Activated T-cell treated with anti-CD3 and anti-CD28 coated beads, Interleukin-2, amount 50 U/mL, for 24 hours (primary cell): ENCODE data around the gene LCN1.

Experiments
- DNase-seq: peaks from one replicate; pipeline ENCODE4 v3.0.0-alpha.2; 2020
- H3K27ac Mint-ChIP-seq: 2 replicates; pipeline ENCODE4 v1.8.0; 2020; ENCODE audit warnings: mild to moderate bottlenecking, mixed read lengths
- H3K27me3 Mint-ChIP-seq: 2 replicates; pipeline ENCODE4 v1.8.0; 2020; ENCODE audit warnings: mixed read lengths
- H3K36me3 Mint-ChIP-seq: 2 replicates; pipeline ENCODE4 v1.8.0; 2020; ENCODE audit warnings: low read depth, mixed read lengths
- H3K4me1 Mint-ChIP-seq: 2 replicates; pipeline ENCODE4 v1.8.0; 2020; ENCODE audit warnings: low read depth, mixed read lengths
- H3K4me3 Mint-ChIP-seq: 2 replicates; pipeline ENCODE4 v1.8.0; 2020; ENCODE audit warnings: mild to moderate bottlenecking, moderate library complexity, mixed read lengths
- H3K9me3 Mint-ChIP-seq: 2 replicates; pipeline ENCODE4 v1.8.0; 2020; ENCODE audit warnings: mixed read lengths

Gene LCN1

DNA sequence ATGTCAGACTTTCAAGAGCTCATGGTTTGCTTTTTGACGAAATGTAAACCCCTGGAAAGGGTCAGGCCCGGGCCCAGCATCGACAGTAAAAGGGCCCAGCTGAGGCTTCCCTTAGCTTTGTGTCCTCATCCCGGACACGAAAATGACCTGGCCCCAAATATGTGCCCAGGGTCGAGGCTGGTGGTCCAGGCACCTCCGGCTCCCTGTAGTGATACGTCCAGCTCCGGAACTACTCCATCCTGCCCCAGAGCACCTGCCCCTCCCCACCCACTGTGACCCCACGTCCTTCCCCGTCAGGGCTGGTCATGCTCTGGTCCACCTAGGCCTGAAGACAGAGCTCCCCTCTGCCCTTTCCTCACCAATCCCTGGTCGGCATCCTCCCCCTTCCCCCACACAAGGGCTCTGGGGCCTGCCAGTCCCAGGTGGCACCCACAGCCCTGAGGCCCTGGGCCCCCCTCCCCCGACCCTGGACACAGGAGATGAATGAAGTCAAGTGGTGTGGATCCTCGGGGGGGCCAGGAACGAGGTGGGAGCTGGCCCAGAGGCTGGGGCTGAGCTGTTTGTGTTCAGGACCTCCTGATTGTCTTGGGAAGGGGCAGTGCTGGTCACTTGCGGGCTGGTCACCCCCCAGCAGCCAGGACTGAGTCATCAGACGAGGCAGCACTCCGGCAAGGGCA is 30.9 kb downstream of the LCN1 start:
- Mint-ChIP-seq H3K9me3 (no peaks in the 10 kb centered on the region), H3K36me3 (no peaks in the 10 kb centered on the region), H3K27ac (no peak overlapping the region), H3K27me3 (peaks cover 3% of the 10 kb centered on the region), H3K4me1 (no peaks in the 10 kb centered on the region), H3K4me3 (no peak overlapping the region)
- no peak for DNase-seq

DNA sequence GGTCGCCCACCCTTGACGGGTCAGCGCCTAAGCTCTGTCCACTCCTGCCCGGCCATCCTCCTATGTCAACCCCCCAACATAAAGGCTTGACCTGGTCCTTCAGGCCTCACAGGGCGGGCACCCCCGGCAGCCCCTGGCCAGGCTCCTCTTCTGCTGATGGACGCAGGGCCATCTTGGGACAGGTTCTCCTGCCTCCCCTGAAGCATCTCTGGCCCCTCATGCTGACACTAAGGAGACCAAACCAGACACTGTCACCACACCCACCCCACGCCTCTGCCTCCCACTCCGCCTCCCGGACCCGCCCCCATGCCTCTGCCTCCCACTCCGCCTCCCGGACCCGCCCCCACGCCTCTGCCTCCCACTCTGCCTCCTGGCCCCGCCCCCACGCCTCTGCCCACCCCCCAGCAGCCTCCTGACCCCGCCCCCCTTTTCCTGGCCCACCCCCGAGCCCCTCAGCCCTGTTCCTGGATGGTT is 31.5 kb downstream of the LCN1 start:
- no peaks in the 10 kb centered on the region for H3K36me3 Mint-ChIP-seq
- peak; percentile 2 for DNase-seq
- no peaks in the 10 kb centered on the region for H3K9me3 Mint-ChIP-seq
- H3K4me1 Mint-ChIP-seq = no peaks in the 10 kb centered on the region
- H3K27me3 Mint-ChIP-seq = peaks cover 3% of the 10 kb centered on the region
- no peak overlapping the region for H3K27ac Mint-ChIP-seq
- H3K4me3 Mint-ChIP-seq = no peak overlapping the region

DNA sequence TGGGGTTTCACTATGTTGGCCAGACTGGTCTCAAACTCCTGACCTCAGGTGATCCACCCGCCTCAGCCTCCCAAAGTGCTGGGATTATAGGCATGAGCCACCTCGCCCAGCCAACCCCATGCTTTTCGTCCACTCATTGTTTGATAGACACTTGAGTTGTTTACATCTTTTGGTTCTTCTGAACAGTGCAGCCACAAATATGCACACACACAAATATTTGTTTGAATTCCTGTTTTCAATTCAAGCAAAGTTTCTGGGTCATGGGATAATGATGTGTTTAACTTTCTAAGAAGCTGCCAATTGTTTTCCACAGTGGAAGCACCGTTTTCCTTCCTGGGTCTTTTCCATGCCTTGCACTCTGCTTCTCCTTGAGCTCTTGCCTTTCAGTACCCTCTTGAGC is 33.5 kb downstream of the LCN1 start:
- no peak for DNase-seq
- Mint-ChIP-seq H3K4me3 (no peak overlapping the region), H3K36me3 (no peaks in the 10 kb centered on the region), H3K27ac (no peak overlapping the region), H3K4me1 (no peaks in the 10 kb centered on the region), H3K27me3 (peaks cover 5% of the 10 kb centered on the region), H3K9me3 (no peaks in the 10 kb centered on the region)

DNA sequence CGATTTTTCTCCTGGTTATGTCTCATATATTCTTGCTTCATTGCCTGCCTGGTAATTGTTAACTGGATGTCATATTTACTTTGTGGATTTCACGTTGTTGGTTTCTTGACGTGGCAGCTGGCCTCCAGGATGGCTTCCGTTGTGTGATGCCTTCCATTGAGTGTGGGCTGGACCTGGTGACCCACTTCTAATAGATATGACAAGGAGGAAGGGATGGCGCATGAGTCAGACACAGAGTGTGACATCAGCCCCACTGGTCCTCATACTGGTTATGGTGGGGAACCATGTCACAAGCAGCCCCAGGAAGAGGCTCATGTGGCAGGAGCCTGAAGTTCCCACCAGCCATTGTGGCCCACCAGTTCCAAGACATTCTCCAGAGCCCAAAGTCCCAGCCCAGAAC is 34.0 kb downstream of the LCN1 start:
- peaks cover 5% of the 10 kb centered on the region for H3K27me3 Mint-ChIP-seq
- H3K4me1 Mint-ChIP-seq = no peaks in the 10 kb centered on the region
- no peaks in the 10 kb centered on the region for H3K9me3 Mint-ChIP-seq
- no peaks in the 10 kb centered on the region for H3K36me3 Mint-ChIP-seq
- no peak overlapping the region for H3K4me3 Mint-ChIP-seq
- H3K27ac Mint-ChIP-seq = no peak overlapping the region
- DNase-seq = no peak

DNA sequence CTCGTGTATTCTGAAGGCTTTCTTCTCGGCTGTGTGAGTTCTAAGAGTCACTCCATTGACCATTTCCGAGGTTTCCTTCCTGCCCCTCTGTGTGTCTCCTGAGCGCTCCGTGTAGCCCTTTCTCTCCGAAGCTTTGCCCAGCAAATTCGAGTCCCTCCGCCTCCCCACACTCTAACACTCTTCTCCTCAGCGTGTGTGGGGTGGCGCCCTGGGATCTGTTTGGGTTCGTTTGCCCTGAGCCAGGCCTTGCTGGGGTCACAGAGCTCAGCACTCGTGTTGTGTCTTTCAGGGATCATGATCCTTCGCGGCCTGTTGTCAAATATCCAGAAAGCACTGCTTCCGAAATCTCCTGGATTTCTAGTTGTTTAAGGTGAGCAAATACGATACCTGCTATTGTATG is 34.7 kb downstream of the LCN1 start:
- Mint-ChIP-seq H3K27me3 (peaks cover 10% of the 10 kb centered on the region), H3K4me1 (no peaks in the 10 kb centered on the region), H3K4me3 (no peak overlapping the region), H3K36me3 (no peaks in the 10 kb centered on the region), H3K9me3 (no peaks in the 10 kb centered on the region), H3K27ac (no peak overlapping the region)
- DNase-seq = no peak

DNA sequence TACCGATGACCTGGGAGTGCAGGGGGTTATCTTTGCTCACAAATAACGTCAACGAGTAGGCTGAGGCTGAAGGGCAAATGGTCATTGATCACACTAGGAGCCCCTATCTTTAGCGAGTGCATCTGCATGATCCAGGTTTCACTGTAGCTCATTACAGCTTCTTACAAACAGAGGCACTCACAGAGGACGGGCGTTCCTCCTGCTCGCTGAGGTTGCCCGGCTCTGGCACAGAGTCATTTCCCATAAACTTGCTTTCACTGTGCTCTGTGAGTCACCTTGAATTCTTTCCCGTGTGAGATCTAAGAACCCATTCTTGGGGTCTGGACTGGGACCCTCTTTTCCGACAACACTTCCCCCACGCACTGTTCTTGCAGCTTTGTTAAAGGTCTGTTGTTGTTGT is 38.4 kb downstream of the LCN1 start:
- no peaks in the 10 kb centered on the region for H3K9me3 Mint-ChIP-seq

GRCh38 chr9:135561391-135562234 is 40.4 kb downstream of the LCN1 start, which contains the start of gene PAEP:
TSS of gene PAEP (plus strand) at chr9:135561756.
- no peaks in the 10 kb centered on the region for H3K9me3 Mint-ChIP-seq
- H3K27me3 Mint-ChIP-seq = peaks cover 32% of the 10 kb centered on the region
- no peak for DNase-seq
- H3K4me1 Mint-ChIP-seq = no peaks in the 10 kb centered on the region
- H3K27ac Mint-ChIP-seq = no peak within 1 kb of the TSS
- H3K4me3 Mint-ChIP-seq = no peak within 1 kb of the TSS
- H3K36me3 Mint-ChIP-seq = no peaks in the 10 kb centered on the region

More for the DNA sequence above, 38.4 kb downstream of the LCN1 start:
- H3K4me1 Mint-ChIP-seq = no peaks in the 10 kb centered on the region
- H3K36me3 Mint-ChIP-seq = no peaks in the 10 kb centered on the region
- peaks cover 24% of the 10 kb centered on the region for H3K27me3 Mint-ChIP-seq
- no peak for DNase-seq
- H3K4me3 Mint-ChIP-seq = no peak overlapping the region
- no peak overlapping the region for H3K27ac Mint-ChIP-seq

DNA sequence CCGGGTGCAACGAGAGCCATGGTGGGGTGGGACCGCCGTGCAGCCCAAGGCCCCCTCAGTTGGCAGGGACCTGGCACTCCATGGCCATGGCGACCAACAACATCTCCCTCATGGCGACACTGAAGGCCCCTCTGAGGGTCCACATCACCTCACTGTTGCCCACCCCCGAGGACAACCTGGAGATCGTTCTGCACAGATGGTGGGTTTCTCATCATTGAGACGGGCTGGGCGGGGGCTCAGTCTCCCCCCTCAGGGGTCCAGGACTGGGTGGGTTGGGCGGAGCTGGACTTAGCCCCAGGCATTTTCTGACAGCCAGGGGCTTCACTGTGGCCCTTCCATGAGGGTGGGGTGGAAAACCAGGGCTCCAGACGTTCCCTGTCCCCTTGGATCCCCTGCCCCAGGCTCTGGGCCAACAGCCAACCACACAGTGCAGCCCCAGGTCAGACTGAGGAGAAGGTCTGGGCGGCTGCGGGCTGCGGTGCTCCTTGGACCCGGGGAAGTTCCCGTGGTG is 41.0 kb downstream of the LCN1 start:
- no peak for DNase-seq
- H3K27ac Mint-ChIP-seq = no peak overlapping the region
- H3K36me3 Mint-ChIP-seq = no peaks in the 10 kb centered on the region
- no peak overlapping the region for H3K4me3 Mint-ChIP-seq
- H3K4me1 Mint-ChIP-seq = no peaks in the 10 kb centered on the region
- peaks cover 39% of the 10 kb centered on the region for H3K27me3 Mint-ChIP-seq
- no peaks in the 10 kb centered on the region for H3K9me3 Mint-ChIP-seq

- Mint-ChIP-seq H3K27me3 (peaks cover 40% of the 10 kb centered on the region), H3K36me3 (no peaks in the 10 kb centered on the region), H3K4me1 (no peaks in the 10 kb centered on the region), H3K4me3 (no peak overlapping the region), H3K9me3 (no peaks in the 10 kb centered on the region), H3K27ac (no peak overlapping the region)
- DNase-seq = no peak
Observed at GRCh38 chr9:135563039-135563476, 41.8 kb downstream of the LCN1 start.

- DNase-seq = no peak
- Mint-ChIP-seq H3K36me3 (no peaks in the 10 kb centered on the region), H3K27ac (no peak overlapping the region), H3K4me3 (no peak overlapping the region), H3K9me3 (peaks cover under 1% of the 10 kb centered on the region), H3K4me1 (no peaks in the 10 kb centered on the region), H3K27me3 (peaks cover 39% of the 10 kb centered on the region)
Observed at GRCh38 chr9:135563858-135564257, 42.6 kb downstream of the LCN1 start.

DNA sequence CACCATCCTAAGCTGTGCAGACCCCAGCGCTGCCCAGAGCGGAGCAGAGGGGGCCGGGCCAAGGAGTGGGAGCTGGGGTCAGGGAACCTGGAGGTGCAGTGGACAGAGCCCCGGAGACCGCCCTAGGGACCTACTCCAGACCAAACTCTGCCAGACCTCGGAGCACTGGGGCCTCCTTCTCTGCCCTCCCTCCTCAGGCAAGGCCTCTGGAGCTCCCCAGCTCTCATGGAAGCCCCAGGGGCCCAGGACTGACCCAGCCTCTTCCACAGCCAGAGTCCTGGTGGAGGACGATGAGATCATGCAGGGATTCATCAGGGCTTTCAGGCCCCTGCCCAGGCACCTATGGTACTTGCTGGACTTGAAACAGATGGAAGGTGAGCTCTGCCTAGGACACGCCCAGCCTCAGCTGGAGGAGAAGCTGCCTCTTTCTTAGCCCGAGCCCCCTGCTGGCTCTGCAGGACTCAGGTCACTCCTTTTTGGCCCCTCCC is 43.9 kb downstream of the LCN1 start:
- Mint-ChIP-seq H3K27ac (no peak overlapping the region), H3K9me3 (peaks cover 7% of the 10 kb centered on the region), H3K4me1 (no peaks in the 10 kb centered on the region), H3K27me3 (peaks cover 45% of the 10 kb centered on the region), H3K4me3 (no peak overlapping the region), H3K36me3 (no peaks in the 10 kb centered on the region)
- DNase-seq = no peak

GRCh38 chr9:135565636-135566035 is 44.4 kb downstream of the LCN1 start:
- Mint-ChIP-seq H3K27ac (no peak overlapping the region), H3K4me1 (no peaks in the 10 kb centered on the region), H3K27me3 (peaks cover 43% of the 10 kb centered on the region), H3K36me3 (no peaks in the 10 kb centered on the region), H3K4me3 (no peak overlapping the region), H3K9me3 (peaks cover 7% of the 10 kb centered on the region)
- DNase-seq = no peak

GRCh38 chr9:135566552-135566951 is 45.3 kb downstream of the LCN1 start:
- Mint-ChIP-seq H3K27ac (no peak overlapping the region), H3K4me1 (no peaks in the 10 kb centered on the region), H3K36me3 (no peaks in the 10 kb centered on the region), H3K27me3 (peaks cover 36% of the 10 kb centered on the region), H3K9me3 (peaks cover 7% of the 10 kb centered on the region), H3K4me3 (no peak overlapping the region)
- no peak for DNase-seq

GRCh38 chr9:135567311-135567710 is 46.1 kb downstream of the LCN1 start:
- Mint-ChIP-seq H3K27me3 (peaks cover 31% of the 10 kb centered on the region), H3K4me3 (no peak overlapping the region), H3K4me1 (no peaks in the 10 kb centered on the region), H3K27ac (no peak overlapping the region), H3K9me3 (peaks cover 7% of the 10 kb centered on the region), H3K36me3 (no peaks in the 10 kb centered on the region)
- no peak for DNase-seq

- Mint-ChIP-seq H3K27ac (no peak overlapping the region), H3K4me3 (no peak overlapping the region), H3K27me3 (peaks cover 31% of the 10 kb centered on the region), H3K4me1 (no peaks in the 10 kb centered on the region), H3K36me3 (no peaks in the 10 kb centered on the region), H3K9me3 (peaks cover 7% of the 10 kb centered on the region)
- DNase-seq = no peak
Observed at GRCh38 chr9:135568026-135568425, 46.8 kb downstream of the LCN1 start.
